Inflammatory macrophage treated with lipopolysaccharide for 4 hours (primary cell): ENCODE measurements around the gene MAGED2.
"Not testable (repeated sequence)": the region's sequence is repeated elsewhere in the genome, so short reads cannot be mapped to it uniquely, and the experiment has no call there.

ENCODE experiments used
- DNase-seq: peaks from one replicate; pipeline ENCODE4 v3.0.0-alpha.2; 2020

The MAGED2 gene, protein sequence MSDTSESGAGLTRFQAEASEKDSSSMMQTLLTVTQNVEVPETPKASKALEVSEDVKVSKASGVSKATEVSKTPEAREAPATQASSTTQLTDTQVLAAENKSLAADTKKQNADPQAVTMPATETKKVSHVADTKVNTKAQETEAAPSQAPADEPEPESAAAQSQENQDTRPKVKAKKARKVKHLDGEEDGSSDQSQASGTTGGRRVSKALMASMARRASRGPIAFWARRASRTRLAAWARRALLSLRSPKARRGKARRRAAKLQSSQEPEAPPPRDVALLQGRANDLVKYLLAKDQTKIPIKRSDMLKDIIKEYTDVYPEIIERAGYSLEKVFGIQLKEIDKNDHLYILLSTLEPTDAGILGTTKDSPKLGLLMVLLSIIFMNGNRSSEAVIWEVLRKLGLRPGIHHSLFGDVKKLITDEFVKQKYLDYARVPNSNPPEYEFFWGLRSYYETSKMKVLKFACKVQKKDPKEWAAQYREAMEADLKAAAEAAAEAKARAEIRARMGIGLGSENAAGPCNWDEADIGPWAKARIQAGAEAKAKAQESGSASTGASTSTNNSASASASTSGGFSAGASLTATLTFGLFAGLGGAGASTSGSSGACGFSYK

DNA sequence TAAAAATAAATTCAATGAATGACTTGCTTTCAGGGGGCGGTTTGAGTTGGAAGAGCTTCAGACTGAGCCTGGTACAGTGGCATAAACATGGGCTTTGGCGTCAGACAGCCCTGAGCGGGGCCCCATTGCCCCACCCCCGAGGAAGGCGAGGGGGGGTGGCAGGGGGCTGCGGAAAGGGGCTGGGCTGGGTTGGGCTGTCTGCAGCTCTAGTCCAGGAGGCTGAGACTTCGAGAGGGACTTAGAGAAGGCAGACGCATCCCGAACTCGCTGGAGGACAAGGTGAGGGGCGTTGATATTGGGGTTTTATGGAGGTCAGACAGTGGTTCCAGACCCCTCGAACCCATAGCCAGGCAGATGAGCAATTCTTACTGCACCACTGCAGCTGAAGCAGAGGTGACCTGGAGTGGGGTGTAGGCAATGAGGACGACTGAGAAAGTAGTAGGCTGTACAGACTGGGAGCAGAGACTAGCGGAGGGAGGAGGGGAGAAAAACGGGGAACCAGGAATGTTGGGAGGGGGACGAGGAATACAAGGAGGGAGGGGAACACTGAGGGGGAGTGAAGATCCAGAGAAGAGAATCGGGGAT, at the start of gene MAGED2:
Gene MAGED2 (plus strand): TSS at position 222 of the 585 bp plus-strand sequence. CDS start 1,587 bp downstream, outside the sequence.
- DNase-seq, result no peak

DNA sequence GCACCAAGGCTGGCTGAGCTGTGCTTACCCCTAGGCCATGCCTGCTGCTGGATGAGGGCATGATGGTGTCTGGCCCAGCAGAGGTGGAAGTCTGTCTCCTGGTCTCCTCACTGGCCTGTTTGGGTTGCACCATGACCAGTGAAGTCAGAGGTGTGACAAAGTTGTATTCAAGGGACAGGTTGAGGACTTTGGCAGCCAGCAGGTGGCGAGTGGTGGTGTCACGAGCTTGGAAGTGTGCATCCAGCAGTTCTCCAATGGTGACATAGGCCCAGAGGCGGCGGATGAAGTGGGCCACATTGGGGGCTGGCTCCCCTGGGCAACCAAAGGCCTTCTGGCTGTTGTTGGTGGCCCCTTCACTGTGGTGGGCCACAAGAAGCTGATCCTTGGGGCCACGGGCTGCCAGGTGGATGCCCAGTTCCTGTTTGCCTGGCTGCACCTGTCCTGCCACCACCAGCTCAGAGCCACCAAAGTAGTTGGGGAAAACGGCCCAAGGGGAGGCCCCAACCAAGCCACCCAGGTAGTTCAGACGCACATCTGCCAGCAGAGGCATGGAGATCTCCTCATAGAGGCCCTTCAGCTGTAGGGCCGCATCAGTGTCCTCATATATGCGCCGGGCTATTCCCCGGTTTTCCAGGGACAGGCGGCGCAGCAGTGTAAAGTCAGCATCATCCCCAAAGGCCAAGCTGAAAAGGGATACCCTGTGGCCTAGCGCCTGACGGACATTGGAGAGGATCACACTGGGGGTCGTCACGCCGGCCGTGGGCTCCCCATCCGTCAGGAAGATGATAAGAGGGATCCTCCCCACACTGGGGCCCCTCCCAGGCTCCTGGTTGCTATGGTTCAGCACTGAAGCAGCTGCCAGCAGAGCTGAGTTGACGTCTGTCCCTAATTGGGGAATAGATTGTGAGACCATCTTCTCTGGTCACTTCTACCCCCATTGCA, 49.2 kb upstream of the MAGED2 start:
- no peak for DNase-seq

DNA sequence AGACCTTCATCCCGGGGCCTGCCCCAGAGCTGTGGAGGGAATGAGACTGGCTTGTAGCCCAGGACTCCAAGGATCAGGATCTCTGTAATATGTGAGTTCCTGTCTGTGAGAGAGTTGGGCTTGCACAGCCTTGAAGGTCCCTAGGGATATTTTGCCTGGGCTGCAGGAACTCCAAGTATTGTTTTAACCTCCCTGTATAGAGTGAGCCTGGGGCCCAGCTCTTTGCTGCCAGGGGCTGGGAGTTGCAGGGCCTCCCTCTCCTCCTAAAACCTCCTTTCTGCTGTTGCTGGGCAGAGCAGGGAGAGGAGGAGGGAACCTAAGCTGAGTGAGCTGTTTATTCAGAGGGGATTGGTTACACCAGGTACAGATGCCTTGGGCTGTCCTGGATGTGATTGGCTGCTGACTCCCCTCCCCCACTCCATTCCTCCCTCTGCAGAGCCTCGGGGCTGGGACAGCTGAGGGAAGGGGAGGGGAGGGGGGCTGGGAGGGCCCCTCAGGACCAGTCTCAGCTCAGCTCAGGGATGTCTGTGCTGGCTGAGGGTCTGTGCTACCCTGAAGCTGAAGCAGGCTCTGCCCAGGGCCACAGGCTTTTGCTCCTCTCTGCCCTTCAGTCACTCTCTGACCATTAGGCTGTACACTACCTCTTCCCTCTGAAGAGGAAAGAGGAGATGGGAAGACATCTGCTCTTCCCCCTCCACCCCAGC, 33.0 kb upstream of the MAGED2 start:
- not testable (repeated sequence) for DNase-seq

DNA sequence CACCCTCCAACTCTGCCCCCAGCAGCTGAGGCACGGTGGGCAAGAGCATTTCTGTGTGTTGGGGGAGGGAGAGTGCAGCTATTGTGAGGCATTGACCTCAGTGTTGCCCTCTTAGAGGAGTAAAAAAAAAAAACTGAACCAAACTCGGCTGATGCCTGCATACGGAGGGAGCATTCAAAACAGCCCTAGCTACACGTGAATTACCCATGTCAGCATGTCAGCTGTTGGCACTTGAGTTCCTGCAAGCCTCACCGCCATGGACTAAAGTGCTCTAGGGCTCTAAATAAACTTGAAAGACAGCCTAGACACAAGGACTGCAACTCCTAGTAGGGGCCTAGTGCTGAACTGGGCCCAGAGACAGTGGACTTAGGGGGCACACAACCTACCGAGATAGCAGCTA, 31.5 kb upstream of the MAGED2 start:
- DNase-seq, result no peak

DNA sequence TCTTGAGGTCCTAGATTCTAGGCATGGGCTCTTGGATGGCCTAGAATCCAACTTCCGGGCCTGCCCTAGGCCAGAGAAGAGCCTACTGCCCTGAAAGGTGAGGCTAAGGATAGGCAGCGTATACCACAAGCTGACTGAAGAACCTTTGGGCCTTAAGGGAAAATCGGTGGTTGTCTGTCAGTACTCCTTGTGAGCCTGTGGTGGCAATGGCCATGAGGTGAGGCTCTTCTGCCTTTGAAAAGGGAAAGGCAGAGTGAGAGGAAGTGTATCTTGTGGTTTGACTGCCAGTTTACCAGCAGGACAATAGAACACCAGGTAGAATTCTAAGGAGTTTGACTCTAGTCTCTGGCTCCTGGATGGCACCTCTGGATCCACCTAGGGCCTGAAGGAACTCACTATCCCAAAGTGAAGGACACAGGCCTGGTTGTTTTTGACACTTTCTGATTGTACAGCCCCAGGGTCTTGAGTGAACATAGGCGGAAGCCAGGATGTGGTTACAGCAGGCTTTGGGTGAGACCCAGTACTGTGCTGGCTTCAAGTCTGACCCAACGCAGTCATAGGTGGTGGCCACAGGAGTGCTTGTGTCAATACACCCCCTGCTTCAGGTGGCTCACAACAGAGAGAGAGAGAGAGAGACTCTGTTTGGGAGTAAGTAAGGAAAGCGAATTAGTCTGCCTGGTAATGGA, 30.4 kb upstream of the MAGED2 start:
- DNase-seq, result no peak

DNA sequence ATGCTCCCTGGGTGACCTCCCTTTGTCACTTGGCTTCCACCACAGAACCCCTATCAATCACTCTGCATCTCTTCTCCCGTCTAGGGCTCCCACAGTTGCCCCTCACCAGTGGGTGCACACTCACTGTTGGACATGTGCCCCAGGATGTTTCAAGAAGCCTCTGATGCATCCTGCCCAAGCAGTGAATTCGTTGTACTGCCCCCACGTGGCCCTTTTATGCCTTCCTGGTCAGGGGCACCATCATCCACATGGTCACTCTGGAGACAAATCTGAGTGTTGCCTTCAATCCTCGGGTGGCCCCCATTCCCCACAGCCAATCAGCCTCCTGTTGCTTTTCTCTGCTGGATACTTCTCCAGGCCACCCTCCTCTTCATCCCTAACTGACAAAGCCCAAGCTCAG, 21.6 kb upstream of the MAGED2 start:
- DNase-seq, result no peak

DNA sequence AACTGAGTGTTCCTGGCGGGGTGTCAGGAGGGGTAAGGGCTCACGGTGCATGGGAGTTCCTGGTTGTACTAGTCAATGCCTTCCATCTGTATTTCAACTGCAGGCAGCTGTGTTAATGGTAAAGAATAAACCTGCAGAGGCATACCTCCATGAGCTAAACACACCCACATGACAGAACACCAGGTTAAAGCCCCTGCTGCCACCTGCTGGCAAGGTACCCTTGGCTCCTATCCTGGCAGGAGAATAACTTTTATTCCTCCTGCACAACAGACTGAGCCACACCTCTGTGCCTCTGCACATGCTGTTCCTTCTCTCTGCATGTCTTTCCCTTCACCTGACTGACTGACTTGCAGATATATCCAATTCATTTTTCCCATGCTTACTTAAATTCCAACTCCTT, 20.6 kb upstream of the MAGED2 start:
- no peak for DNase-seq

DNA sequence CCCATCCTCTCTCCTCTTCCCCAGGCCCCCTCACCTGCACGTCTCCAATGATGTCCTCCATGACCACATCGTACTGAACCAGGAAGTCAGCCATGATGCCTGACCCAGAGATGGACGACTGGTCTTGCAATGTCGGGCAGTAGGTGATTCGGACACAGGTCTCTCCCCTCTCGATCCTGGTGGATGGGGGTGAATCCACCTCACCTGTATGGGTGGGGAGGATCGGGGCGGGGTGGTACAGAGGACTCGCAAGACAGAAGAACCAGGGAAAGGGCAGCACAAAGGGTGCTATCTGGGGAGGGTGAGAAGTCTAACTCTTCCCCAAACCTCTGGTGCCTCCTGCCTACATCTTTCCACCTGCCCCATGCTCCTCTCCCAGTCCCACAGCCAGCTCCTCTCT, 19.1 kb upstream of the MAGED2 start:
- DNase-seq, result no peak

DNA sequence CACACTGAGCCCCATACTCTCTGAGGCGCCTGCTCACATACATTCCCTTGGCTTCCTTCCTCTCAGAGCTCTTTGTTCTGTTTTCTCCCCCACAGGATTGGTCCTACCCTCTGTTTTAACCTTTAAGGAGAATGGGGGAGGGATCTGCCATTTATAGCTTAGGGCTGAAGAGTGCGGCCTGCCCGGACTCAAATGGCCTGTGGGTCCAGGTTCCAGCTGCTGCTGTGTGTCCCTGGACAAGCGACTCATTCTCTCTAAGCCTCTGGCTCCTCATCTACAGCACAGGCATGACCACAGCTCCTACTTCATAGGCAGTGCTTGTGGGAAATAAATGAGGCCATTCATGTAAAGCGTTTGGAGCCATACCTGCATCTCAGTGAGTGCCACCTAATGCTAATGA, 18.1 kb upstream of the MAGED2 start:
- not testable (repeated sequence) for DNase-seq

DNA sequence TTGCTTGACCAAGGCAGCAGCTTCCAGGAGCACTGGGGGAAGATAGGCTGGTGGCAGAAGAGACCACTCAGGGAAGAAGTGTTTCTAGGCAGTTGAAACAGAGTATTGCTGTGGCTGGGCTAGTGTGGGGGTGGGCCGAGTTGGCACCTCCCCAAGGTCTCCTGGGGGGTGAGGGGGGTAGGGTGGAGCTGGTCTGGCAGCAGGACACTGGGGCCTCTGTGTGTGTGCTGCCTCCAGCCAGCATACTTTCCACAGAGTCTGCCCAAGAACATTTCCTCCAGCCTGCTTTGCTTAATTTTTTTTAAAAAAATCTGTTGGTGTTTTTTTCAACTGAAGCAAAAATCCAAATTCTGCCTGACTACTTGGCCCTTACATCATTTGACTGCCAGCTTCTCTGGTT, 13.5 kb upstream of the MAGED2 start:
- DNase-seq, result no peak

DNA sequence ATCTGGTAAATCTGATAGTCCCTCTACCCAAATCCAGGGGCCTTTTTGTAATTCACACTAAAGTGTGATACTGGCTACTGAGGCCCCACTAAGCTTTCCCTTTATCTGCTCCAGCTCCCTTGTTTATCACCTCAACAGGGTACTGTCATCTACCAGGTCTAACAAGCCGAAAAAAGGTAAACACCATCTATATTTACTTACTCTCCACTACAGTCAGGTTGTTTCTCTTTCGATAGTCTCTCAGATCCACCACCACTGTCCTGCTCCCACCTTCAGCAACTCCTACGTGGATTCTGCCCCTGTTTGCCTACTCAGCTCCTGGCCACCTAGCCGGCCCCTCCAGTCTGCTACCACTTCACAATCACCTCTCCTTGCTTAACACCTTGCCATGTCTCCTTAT, 12.8 kb upstream of the MAGED2 start:
- DNase-seq, result no peak

DNA sequence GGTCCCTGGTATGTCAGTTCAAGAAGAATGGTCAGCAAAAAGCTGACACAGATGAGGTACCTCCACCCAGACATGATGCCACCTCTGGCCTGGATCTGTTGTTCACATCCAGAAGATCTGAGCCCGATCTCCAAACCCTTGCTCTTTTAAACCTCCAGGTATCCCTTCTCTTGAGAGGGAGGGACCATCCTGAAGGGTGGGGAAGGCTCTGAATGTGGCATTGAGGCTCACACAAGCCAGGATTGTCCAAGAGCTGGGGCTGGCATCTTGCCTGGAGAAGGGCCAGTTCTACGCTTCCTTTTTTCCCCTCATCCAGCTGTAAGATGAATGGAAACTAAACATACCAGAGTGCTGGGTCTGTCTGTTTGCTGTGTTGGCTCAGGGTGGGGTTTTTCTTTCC, 9.4 kb upstream of the MAGED2 start, which contains the start of gene ITIH6:
Gene ITIH6 (minus strand): TSS at position 119 of the 400 bp plus-strand sequence. CDS start 45 bp downstream, at position 74.
- DNase-seq, result no peak

DNA sequence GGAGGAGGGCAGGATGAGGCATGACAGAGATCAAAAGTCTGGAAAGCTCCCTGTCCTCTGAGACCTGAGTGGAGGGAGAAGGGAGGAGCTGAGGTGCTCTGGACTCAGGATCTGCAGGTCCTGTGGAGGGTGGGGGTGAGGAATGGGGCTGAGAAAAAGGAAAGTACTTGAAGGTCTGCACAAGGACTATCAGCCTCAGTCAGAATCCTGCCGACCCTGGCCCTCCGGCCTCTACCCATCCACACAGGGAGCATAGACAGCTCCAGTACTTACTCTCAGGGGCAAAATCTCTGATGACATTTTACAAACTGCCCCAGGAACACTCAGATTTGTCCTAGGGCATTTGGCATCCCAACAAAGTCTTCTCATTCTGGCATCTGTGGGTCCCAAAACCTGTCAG, 8.5 kb upstream of the MAGED2 start:
- DNase-seq, result no peak

DNA sequence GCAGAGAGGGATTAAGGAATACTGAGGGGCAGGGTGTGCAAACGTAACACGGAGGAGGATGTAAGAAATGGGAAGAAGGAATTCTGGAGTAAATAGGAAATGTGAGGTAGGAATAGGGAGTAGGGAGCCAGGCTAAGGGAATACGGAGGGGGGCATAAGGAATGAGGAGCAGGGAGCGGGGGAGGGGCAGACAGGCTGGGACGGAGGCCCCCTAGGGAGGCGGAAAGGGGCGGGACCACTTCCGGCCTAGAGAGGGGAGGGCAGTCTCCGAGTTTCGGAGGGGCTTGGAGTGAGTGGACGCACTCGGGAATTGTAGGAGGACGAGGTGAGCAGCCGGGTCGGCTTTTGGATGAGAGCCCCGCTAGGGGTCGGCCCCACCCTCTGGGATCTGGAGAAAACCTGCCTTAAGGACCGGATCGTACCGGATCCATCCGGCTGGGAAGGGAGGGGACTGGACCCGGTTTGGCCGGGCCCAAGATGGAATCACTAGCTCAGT, 612 bp downstream of the MAGED2 start:
- peak; percentile 3 for DNase-seq

DNA sequence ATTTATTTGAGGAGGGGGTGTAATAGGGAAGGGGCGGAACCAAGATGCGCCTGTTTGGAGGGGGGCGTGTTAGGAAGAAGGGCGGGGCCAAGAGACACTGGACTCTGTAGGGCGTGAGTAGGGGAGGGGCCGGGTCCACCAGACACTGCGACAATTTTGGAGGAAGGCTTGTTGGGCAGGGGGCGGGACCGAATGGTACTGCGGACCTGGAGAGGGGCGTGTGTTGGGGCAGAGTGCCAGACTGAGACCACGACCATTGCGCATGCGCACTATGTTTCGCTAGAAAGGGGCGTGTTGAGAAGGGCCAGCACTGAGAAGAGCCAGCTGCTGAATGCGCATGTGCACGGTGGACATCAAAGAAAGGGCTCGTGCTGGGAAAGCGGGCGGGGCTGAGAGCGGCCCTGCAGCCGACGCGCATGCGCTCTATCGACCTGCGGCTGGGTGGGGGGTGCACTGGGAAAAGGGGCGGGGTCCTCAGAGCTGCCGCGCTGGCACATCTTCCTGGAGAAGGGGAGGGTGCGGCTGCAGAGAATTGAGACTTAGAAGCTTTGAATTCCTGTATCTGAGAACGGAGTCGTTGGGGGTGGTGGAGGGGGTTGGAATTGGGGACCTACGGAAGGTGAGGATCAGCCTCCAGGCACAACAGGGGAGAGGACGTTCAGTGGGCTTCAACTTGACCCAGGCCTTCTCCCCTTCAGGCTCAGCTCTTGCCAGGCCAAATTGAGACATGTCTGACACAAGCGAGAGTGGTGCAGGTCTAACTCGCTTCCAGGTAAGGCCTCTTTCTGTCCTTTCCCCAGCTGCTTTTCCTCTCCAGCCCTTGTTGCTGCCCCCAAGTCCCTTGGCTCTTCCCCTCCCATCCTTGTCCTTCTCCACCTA, 1.3 kb downstream of the MAGED2 start:
- peak; percentile 90 for DNase-seq

DNA sequence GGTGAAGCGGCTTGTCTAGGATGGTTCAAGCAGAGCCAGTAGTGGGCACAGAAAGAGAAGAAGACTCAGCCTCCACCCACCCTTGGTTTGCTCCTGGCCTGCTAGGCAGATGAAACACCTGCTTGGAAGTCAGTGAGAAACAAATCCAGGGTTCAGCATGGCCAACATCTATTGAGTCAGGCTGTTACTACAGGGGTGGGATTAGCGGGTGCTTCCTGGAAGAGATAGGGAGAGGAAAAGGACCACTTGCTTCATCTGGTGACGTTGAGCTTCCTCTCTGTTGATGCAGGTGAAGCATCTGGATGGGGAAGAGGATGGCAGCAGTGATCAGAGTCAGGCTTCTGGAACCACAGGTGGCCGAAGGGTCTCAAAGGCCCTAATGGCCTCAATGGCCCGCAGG, 3.0 kb downstream of the MAGED2 start:
- DNase-seq, result no peak

DNA sequence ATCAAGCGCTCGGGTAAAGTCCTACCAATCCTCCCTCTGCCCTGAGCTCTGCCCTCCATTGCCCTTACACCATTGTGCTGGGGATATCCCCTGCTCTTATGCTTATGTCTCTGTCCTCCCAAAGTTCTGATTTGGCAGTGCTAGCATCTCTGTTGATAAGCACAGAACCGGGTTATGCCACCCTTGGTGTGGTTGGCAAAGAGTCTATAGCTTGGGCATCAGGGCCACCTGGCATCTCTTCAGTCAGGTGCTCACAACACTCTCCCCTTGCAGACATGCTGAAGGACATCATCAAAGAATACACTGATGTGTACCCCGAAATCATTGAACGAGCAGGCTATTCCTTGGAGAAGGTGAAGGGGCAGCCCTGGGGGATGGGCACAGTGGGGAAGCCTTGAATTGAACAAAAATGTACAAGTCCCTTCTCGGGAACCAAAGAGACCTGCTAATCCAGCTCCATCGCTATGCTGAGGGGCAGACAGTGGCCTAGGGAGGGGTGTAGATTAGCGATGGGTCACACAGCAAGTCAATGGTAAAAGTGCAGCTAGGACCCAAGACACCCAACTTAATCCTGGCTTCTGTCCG, 3.8 kb downstream of the MAGED2 start:
- no peak for DNase-seq

DNA sequence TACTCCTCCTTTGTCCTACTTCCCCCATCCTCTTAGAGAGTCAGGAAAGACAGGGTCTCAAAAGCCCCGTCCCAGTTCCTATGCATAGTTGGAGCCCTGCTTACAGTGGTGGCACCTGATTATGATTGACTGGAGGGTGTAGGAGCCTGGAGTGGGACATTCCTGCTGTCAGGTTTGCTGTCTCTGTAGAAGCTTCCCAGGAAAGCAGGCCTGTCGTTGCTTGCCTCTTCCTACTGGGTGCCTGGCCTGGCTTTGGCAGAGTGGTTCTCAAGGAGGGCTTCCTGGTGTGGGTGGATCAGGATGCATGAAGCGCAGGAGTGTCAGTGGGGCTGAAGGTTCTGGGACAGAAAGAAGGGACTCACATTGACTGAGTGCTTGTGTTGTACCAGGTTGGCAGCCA, 4.8 kb downstream of the MAGED2 start:
- no peak for DNase-seq

DNA sequence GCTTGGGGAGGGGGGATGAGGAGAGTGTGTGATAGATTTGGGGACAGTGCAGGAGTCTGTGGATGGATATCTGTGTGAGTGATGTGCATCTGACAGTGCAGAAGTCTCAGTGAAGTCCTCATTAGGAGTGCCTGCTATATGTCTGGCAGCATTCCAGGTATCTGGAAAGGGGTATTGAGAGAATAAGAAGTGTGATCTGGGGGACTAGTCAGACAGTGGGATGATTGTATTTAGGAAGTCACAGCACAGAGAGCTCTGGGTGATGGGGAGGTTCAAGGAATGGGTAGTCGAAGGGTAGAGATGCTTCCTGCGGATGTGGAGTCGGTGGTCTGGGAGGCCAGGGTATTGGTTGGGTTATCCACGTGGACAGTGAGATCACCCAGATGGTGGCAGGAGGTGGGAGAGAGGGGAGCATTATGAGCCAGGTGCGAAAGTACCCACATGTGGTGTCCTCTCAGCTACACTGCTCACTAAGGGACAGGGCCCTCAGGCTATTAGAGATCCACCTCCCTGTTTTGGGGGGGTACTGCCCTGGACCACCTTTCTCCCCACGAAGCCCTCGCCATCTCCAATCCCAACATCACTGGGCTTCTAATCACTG, 9.8 kb downstream of the MAGED2 start:
- no peak for DNase-seq

DNA sequence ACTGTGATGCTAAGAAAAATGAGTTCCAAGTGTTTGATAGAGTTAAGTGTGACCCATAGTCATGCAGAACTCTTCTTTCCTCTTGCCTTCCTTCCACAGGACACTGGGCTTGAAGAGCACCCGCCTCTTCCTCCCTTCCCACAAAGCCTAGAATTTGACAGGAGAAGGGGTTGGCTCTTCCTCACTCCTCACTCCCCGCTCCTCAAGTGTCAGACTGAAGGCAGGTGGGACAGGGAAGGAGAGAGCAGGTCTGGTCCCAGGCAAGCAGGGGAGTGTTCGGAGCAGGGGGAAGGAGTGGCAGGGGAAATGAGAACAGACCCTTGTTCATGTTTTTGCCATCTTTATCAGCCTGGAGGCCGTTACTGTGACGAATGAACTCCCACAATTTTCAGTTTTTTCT, 10.7 kb downstream of the MAGED2 start:
- no peak for DNase-seq
